ENCODE data around the gene GPR62.
"Not testable (repeated sequence)": the region's sequence is repeated elsewhere in the genome, so short reads cannot be mapped to it uniquely, and the experiment has no call there.

GPR62 gene

GRCh38 chr3:51955175-51955892 is at the start of gene GPR62:
TSS of gene GPR62 (plus strand) at chr3:51955381. CDS start at chr3:51955653, 272 bp downstream.
- peak in 54 of 56 donors; percentile 22 to 94 (median 74) for DNase-seq

- no peak for DNase-seq
Observed at GRCh38 chr3:51908026-51908425, 47.2 kb upstream of the GPR62 start.

- no peak for DNase-seq
Observed at GRCh38 chr3:51916418-51916817, 38.8 kb upstream of the GPR62 start.

- no peak for DNase-seq
Observed at GRCh38 chr3:51921081-51921578, 34.1 kb upstream of the GPR62 start.

GRCh38 chr3:51927061-51927977 is 27.9 kb upstream of the GPR62 start:
- no peak for DNase-seq

GRCh38 chr3:51928438-51928837 is 26.7 kb upstream of the GPR62 start:
- DNase-seq: no peak

- not testable (repeated sequence) for DNase-seq
Observed at GRCh38 chr3:51928981-51929380, 26.2 kb upstream of the GPR62 start.

GRCh38 chr3:51929420-51930003 is 25.7 kb upstream of the GPR62 start:
- no peak for DNase-seq

- DNase-seq: no peak
Observed at GRCh38 chr3:51930439-51930838, 24.7 kb upstream of the GPR62 start.

- no peak for DNase-seq
Observed at GRCh38 chr3:51931756-51932155, 23.4 kb upstream of the GPR62 start.

GRCh38 chr3:51932471-51933370 is 22.5 kb upstream of the GPR62 start:
- DNase-seq: no peak

- no peak for DNase-seq
Observed at GRCh38 chr3:51933471-51934138, 21.6 kb upstream of the GPR62 start.

- no peak for DNase-seq
Observed at GRCh38 chr3:51934139-51934850, 20.9 kb upstream of the GPR62 start.

GRCh38 chr3:51934991-51935885 is 19.9 kb upstream of the GPR62 start:
- no peak for DNase-seq

- no peak for DNase-seq
Observed at GRCh38 chr3:51935886-51936755, 19.1 kb upstream of the GPR62 start.

- DNase-seq: no peak
Observed at GRCh38 chr3:51937014-51937413, 18.2 kb upstream of the GPR62 start.

Measured in amygdala (tissue), 56 donors.